Panc1 (cell line): ENCODE measurements around the gene TXNRD3. TPM values are rescaled to one million over a fixed set of nuclear protein-coding genes. Genes with fewer than 3 reads are reported as not detected.

ENCODE experiments used
- ATAC-seq: fragments of 200-7000 bp; cut with Tn5 transposase; 2 replicates; pipeline ENCODE4 v1.9.1; 2020; ENCODE audit warnings: mild to moderate bottlenecking, moderate library complexity
- BruUV-seq: library from RNA; stranded (reverse); fragments of 400-500 nt; replicated peaks from 2 replicates; lab custom pipeline; 2021; lab: Mats Ljungman, UMichigan
- CTCF ChIA-PET: fragments of 300-600 bp; sonication (Branson Sonifier 250); formaldehyde crosslinking; loops from one replicate; lab custom pipeline; 2022; ENCODE audit warnings: antibody characterized with exemption; lab: Charles Lee
- POLR2A ChIA-PET: fragments of 300-600 bp; sonication (Branson Sonifier 250); formaldehyde crosslinking; loops from one replicate; lab custom pipeline; 2022; ENCODE audit warnings: antibody characterized with exemption; lab: Charles Lee
- DNase-seq: peaks from one replicate; pipeline ENCODE4 v3.0.0-alpha.2; 2010; ENCODE audit warnings: low read depth, low spot score
- H3K27ac ChIP-seq: 2 replicates; pipeline ENCODE4 v1.5.1; 2011; ENCODE audit warnings: mild to moderate bottlenecking, low read length, inconsistent platforms
- H3K27me3 ChIP-seq: fragments of 200-500 bp; sonication (Bioruptor generic); 2 replicates; pipeline ENCODE4 v1.6.0; 2014; ENCODE audit warnings: low read length, inconsistent platforms; ENCODE audit not compliant: control insufficient read depth, insufficient read depth
- H3K36me3 ChIP-seq: fragments of 200-500 bp; sonication (Bioruptor generic); 2 replicates; pipeline ENCODE4 v1.5.1; 2014; ENCODE audit warnings: inconsistent platforms, mild to moderate bottlenecking, low read length, moderate library complexity; ENCODE audit not compliant: control insufficient read depth, insufficient read depth
- H3K4me1 ChIP-seq: 2 replicates; pipeline ENCODE4 v1.5.1; 2011; ENCODE audit warnings: inconsistent platforms, mild to moderate bottlenecking, low read length, moderate library complexity; ENCODE audit not compliant: control insufficient read depth, insufficient read depth
- H3K4me3 ChIP-seq, 2 experiments: 2 replicates each; pipeline ENCODE4 v1.5.1; 2011 to 2012; ENCODE audit warnings: low read depth in 2 of 2, low read length in 2 of 2, mild to moderate bottlenecking in 2 of 2, inconsistent platforms in 1 of 2, moderate library complexity in 1 of 2
- H3K9me3 ChIP-seq: fragments of 200-500 bp; sonication (Bioruptor generic); 2 replicates; pipeline ENCODE4 v1.5.1; 2014; ENCODE audit warnings: low read depth, mild to moderate bottlenecking, inconsistent platforms, low read length, moderate library complexity; ENCODE audit not compliant: control insufficient read depth, insufficient read depth
- CTCF ChIP-seq: fragments of 450-650 bp; IDR thresholded peaks from 2 replicates; pipeline ENCODE4 v1.5.1; 2017; ENCODE audit warnings: mild to moderate bottlenecking
- POLR2AphosphoS5 ChIP-seq: IDR thresholded peaks from 2 replicates; pipeline ENCODE4 v1.6.1; 2012; ENCODE audit warnings: mild to moderate bottlenecking, low read depth, low read length, moderate library complexity
- REST ChIP-seq, 2 experiments: IDR thresholded peaks; 2 replicates each; pipeline ENCODE4 v1.6.1; 2011 to 2012; ENCODE audit warnings: low read depth in 2 of 2, control low read depth in 1 of 2, low read length in 1 of 2, mild to moderate bottlenecking in 1 of 2, moderate library complexity in 1 of 2; ENCODE audit not compliant: insufficient read depth in 1 of 2
- SIN3A ChIP-seq: IDR thresholded peaks from 2 replicates; pipeline ENCODE4 v1.6.1; 2012; ENCODE audit warnings: low read depth, mild to moderate bottlenecking, low read length, moderate library complexity, borderline replicate concordance; ENCODE audit not compliant: insufficient read depth
- TCF7L2 ChIP-seq: IDR thresholded peaks from 2 replicates; pipeline ENCODE4 v1.6.1; 2011; ENCODE audit warnings: mild to moderate bottlenecking, low read depth, low read length, inconsistent platforms
- in situ Hi-C: cut with HindIII; loops from 2 replicates; pipeline ENCODE4 v1.10.0; 2016; ENCODE audit warnings: low sequenced_read_pairs, low pct_unique_long_range_greater_than_20kb
- intact Hi-C: fragments of 100-400 bp; cut with micrococcal nuclease; formaldehyde crosslinking; loops from one replicate; pipeline ENCODE4 v1.10.0; 2022; ENCODE audit not compliant: unreplicated experiment
- total RNA-seq: library from RNA; stranded (reverse); gene quantifications from one replicate; pipeline ENCODE4 v1.2.1, GENCODE V29; 2021; ENCODE audit not compliant: unreplicated experiment

Gene TXNRD3
- total RNA-seq, 1 experiment from 2014 or later, result 17.2 TPM

- POLR2A ChIA-PET, result no interaction called here
- 0 out of 2 replicates have a peak, but pooled peaks cover 2% of the 10 kb centered on the region for H3K36me3 ChIP-seq
- H3K27me3 ChIP-seq, result peaks cover 20% of the 10 kb centered on the region
- CTCF ChIA-PET, result no interaction called here
- TF ChIP-seq POLR2AphosphoS5, result no peak
- no peak for TF ChIP-seq REST (IDR thresholded peaks at IDR 0.05; ENCODE audit: insufficient read depth in 1 of 2, low read depth in 2 of 2, low read length in 1 of 2)
- TF ChIP-seq CTCF, result no peak
- TF ChIP-seq TCF7L2, result no peak
- TF ChIP-seq SIN3A, result no peak
- H3K27ac ChIP-seq, result no peak overlapping the region
- intact Hi-C loops, result loop anchor here (10.0 kb wide), 1 partner anchor 139 kb away; the partner anchor contains the start of gene CHST13
- ATAC-seq, result no peak
- no peaks in the 10 kb centered on the region for H3K9me3 ChIP-seq
- in situ Hi-C loops, result no loop called here
- H3K4me3 ChIP-seq, result no peak overlapping the region
- no peak for DNase-seq
- BruUV-seq, result no TSS peak
- H3K4me1 ChIP-seq, result no peaks in the 10 kb centered on the region
Observed at GRCh38 chr3:126663750-126664149, 8.8 kb upstream of the TXNRD3 start.

GRCh38 chr3:126663257-126663656 is 8.3 kb upstream of the TXNRD3 start:
- H3K36me3 ChIP-seq, result 0 out of 2 replicates have a peak, but pooled peaks cover 2% of the 10 kb centered on the region
- H3K4me1 ChIP-seq, result no peaks in the 10 kb centered on the region
- no peak overlapping the region for H3K4me3 ChIP-seq
- in situ Hi-C loops, result no loop called here
- TF ChIP-seq REST (IDR thresholded peaks at IDR 0.05; ENCODE audit: insufficient read depth in 1 of 2, low read depth in 2 of 2, low read length in 1 of 2) (no peak), CTCF (no peak), POLR2AphosphoS5 (no peak), SIN3A (no peak), TCF7L2 (no peak)
- CTCF ChIA-PET, result no interaction called here
- POLR2A ChIA-PET, result no interaction called here
- no peak for ATAC-seq
- no peak overlapping the region for H3K27ac ChIP-seq
- intact Hi-C loops, result loop anchor here (10.0 kb wide), 1 partner anchor 138 kb away; the partner anchor contains the start of gene CHST13
- DNase-seq, result no peak
- peaks cover 20% of the 10 kb centered on the region for H3K27me3 ChIP-seq
- no peaks in the 10 kb centered on the region for H3K9me3 ChIP-seq
- BruUV-seq, result no TSS peak
